Osteocyte (in vitro differentiated cells): ENCODE results near the gene PLSCR4. TPM values are rescaled to one million over a fixed set of nuclear protein-coding genes. Genes with fewer than 3 reads are reported as not detected.
A peak's percentile ranks its signal among the peaks of the same experiment; 100 is the strongest.
"Not testable (repeated sequence)": the region's sequence is repeated elsewhere in the genome, so short reads cannot be mapped to it uniquely, and the experiment has no call there.

Source experiments
- DNase-seq: peaks from one replicate; pipeline ENCODE4 v3.0.0; 2021; ENCODE audit warnings: mixed read lengths; ENCODE audit not compliant: unreplicated experiment; ENCODE audit errors: extremely low spot score
- H3K27ac Mint-ChIP-seq: one replicate; pipeline ENCODE4 v1.8.0; 2021; ENCODE audit warnings: mild to moderate bottlenecking, mixed read lengths; ENCODE audit not compliant: unreplicated experiment
- H3K27me3 Mint-ChIP-seq: one replicate; pipeline ENCODE4 v1.8.0; 2021; ENCODE audit warnings: mixed read lengths; ENCODE audit not compliant: unreplicated experiment
- H3K36me3 Mint-ChIP-seq: one replicate; pipeline ENCODE4 v1.8.0; 2021; ENCODE audit warnings: mixed read lengths; ENCODE audit not compliant: unreplicated experiment
- H3K4me1 Mint-ChIP-seq: one replicate; pipeline ENCODE4 v1.8.0; 2021; ENCODE audit warnings: mixed read lengths; ENCODE audit not compliant: unreplicated experiment
- H3K4me3 Mint-ChIP-seq: one replicate; pipeline ENCODE4 v1.8.0; 2021; ENCODE audit warnings: mild to moderate bottlenecking, moderate library complexity, mixed read lengths; ENCODE audit not compliant: unreplicated experiment
- H3K9me3 Mint-ChIP-seq: one replicate; pipeline ENCODE4 v1.8.0; 2021; ENCODE audit warnings: mixed read lengths; ENCODE audit not compliant: unreplicated experiment
- CTCF ChIP-seq: fragments of 200-600 bp; sonication (generic); IDR thresholded peaks from 2 replicates; pipeline ENCODE4 v1.5.0; 2021; ENCODE audit warnings: antibody characterized with exemption, mild to moderate bottlenecking, moderate library complexity
- total RNA-seq: library from RNA; stranded (reverse); gene quantifications from 2 replicates; pipeline ENCODE4 v1.2.1, GENCODE V29; 2021

Gene PLSCR4
- total RNA-seq, 1 donor from 2014 or later, result 44.3 TPM

DNA sequence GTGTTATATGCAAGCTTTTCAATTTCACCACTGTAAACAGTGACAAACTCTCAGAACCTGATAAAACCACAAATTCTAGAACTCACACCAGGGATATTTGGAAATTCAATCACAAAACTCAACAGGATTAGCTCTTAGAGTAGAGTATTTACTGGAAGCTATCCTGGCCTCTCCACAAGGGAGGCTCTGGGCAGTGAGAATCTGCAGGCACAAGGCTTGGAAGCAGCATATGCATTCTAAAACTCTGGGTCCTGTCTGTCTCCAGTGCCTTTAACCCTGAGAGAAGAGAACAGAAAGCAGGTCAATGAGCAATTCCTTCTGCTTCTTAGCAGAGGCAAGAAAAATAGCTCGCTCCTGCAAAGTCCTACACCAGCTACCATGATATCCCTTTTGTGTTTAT, 23.4 kb downstream of the PLSCR4 start:
- H3K27ac Mint-ChIP-seq, result no peak overlapping the region

DNA sequence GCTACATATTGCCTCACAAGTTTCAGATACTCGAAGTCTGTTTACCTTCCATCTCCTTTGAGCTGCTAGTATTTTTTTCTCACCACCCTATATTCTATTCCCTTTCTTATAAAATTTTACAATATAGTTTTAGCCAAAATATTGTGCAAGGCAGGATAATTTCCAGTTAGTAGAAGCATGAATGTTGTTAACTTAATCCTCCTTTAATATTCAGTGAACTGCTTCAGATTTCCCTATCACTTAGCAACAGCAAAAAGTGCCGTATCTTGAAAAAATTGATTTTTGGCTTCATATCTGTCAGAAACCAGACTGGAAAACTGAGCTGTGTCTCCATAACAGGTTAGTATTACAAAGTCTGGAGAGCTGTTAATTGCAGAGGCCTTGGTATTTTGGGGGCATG, 24.0 kb downstream of the PLSCR4 start:
- Mint-ChIP-seq H3K4me3 (no peak overlapping the region), H3K36me3 (peaks cover 8% of the 10 kb centered on the region), H3K27me3 (no peaks in the 10 kb centered on the region), H3K27ac (peak overlapping the region; percentile 38), H3K4me1 (peaks cover 7% of the 10 kb centered on the region), H3K9me3 (no peaks in the 10 kb centered on the region)
- DNase-seq, result no peak
- no peak for TF ChIP-seq CTCF

More for the DNA sequence above, 23.4 kb downstream of the PLSCR4 start:
- no peak overlapping the region for H3K4me3 Mint-ChIP-seq
- no peak for TF ChIP-seq CTCF
- peaks cover 9% of the 10 kb centered on the region for H3K36me3 Mint-ChIP-seq
- DNase-seq, result no peak
- peaks cover 2% of the 10 kb centered on the region for H3K9me3 Mint-ChIP-seq
- no peaks in the 10 kb centered on the region for H3K27me3 Mint-ChIP-seq
- H3K4me1 Mint-ChIP-seq, result peaks cover 3% of the 10 kb centered on the region

GRCh38 chr3:146225458-146225857, 25.4 kb downstream of the PLSCR4 start:
- H3K36me3 Mint-ChIP-seq, H3K27ac Mint-ChIP-seq, DNase-seq, H3K27me3 Mint-ChIP-seq, H3K4me3 Mint-ChIP-seq, H3K4me1 Mint-ChIP-seq, H3K9me3 Mint-ChIP-seq: not testable (repeated sequence)

DNA sequence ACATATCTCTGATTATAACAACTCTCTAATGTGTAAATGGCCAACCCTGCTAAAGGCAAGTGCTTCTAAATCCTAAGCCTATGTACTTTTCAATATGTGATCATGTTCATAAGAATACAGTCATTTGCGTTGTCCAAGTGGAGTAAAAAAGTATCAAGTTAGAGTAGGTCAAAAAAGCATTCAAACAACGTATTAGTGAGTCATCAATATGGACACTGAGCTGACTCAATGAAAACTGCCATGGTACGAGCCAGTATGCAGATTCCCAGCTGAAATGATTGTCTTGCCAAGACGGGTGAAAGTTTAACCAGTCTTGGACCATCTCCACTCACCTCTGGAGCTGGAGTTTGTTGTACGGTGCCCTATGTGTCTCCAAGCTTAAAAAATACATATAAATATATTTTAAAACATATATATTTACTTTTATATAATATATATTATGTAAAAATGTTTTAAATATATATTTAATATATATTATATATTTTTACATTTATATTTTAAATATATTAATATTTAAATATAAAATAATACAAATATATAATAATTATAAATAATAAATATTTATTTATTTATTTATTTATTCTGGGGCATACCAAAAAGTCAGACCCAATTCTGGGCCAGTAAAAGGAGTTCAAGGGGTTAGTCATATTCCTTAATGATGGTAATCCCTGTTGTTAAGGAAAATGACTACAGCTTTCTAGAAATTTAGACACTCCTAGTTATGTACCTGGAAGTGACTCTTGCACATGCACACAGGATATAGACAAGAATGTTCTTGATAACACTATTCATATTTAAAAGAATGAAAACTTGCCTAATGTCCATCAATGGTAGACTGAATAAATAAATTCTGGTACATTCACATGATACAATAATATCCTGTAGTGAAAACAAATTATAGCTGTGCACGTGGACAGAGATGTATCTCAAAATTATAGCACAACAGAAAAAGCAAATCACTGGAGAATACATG, 27.2 kb downstream of the PLSCR4 start:
- no peak for DNase-seq
- H3K36me3 Mint-ChIP-seq, result peaks cover 8% of the 10 kb centered on the region
- no peaks in the 10 kb centered on the region for H3K27me3 Mint-ChIP-seq
- H3K4me3 Mint-ChIP-seq, result no peak overlapping the region
- H3K9me3 Mint-ChIP-seq, result no peaks in the 10 kb centered on the region
- H3K27ac Mint-ChIP-seq, result no peak overlapping the region
- peaks cover 7% of the 10 kb centered on the region for H3K4me1 Mint-ChIP-seq
- no peak for TF ChIP-seq CTCF

- Mint-ChIP-seq H3K27me3 (no peaks in the 10 kb centered on the region), H3K9me3 (no peaks in the 10 kb centered on the region), H3K36me3 (peaks cover 8% of the 10 kb centered on the region), H3K4me3 (no peak overlapping the region), H3K27ac (no peak overlapping the region), H3K4me1 (peaks cover 7% of the 10 kb centered on the region)
- no peak for DNase-seq
- TF ChIP-seq CTCF, result no peak
Measured at GRCh38 chr3:146222204-146223046, 28.5 kb downstream of the PLSCR4 start.
